GDM1 (cell line): ENCODE results near the gene ANTKMT.

Experiments
- DNase-seq: peaks from one replicate; lab custom pipeline; 2025; lab: John Stamatoyannopoulos, UW

ANTKMT gene

GRCh38 chr16:764848-765487, 44.0 kb downstream of the ANTKMT start:
- DNase-seq: no peak

DNA sequence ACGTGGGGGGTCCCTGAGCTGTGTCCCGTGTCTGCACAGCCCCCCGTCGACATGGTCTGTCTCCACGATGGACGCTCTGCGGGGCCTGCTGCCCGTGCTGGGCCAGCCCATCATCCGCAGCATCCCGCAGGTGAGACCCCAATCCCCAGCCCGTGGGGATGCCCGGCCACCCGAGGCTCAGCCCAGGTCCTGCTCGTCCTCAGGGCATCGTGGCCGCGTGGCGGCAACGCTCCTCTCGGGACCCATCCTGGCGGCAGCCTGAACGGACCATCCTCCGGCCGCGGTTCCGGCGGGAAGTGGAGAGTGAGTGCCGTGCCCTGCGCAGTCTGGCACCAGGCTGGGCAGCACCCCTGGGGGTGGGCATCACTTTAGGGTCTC, 44.5 kb downstream of the ANTKMT start:
- DNase-seq: no peak

GRCh38 chr16:766008-766819, 45.3 kb downstream of the ANTKMT start:
- no peak for DNase-seq

DNA sequence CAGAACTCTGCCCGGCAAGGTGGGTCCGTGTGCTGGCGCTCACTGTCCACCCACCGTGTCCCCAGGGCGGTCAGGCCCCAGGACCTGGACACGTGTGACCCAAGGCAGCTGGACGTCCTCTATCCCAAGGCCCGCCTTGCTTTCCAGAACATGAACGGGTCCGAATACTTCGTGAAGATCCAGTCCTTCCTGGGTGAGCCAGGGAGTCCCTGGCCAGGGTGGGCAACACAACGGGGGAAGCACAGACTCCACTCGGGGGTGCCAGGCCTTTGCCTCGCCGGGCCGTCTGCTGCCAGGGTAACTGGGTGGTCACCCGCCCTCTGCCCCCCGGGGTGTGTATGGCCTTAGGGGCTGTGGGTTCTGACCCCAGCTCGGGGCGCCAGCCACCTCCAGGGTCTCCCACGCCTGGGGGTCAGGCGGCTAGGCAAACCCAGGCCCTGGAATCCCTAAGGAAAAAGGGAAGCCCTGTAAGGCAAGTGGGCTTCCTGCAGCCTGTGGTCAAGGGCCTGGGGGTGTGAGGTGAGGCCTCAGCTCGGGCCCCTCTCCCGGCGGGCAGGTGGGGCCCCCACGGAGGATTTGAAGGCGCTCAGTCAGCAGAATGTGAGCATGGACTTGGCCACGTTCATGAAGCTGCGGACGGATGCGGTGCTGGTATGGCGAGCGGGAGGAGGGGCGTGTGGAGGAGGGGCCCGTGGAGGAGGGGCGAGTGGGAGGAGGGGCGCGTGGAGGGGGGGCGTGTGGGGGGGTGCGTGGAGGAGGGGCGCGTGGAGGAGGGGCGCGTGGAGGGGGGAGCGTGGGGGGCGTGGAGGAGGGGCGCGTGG, 46.1 kb downstream of the ANTKMT start:
- DNase-seq: no peak

- no peak for DNase-seq
Measured at GRCh38 chr16:767743-768235, 46.8 kb downstream of the ANTKMT start.

GRCh38 chr16:768428-768827, 47.5 kb downstream of the ANTKMT start:
- DNase-seq: no peak

- no peak for DNase-seq
Measured at GRCh38 chr16:769184-769784, 48.3 kb downstream of the ANTKMT start.

GRCh38 chr16:769934-770333, 49.0 kb downstream of the ANTKMT start:
- no peak for DNase-seq

DNA sequence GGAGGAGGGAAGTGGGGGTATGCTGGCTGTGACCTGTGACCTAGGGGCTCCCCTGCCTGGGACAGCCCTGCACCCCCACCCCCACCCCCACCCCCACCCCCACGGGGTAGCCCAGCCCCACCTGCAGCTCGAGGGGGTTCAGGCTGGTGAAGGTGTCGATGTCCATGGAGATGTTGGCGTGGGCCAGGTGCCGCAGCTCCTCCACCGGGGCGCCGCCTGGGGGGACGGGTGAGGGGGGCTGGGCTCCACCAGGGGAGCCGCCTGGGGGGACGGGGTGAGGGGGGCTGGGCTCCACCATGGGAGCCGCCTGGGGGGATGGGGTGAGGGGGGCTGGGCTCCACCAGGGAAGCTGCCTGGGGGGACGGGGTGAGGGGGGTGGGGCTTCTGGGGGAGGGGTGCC, 49.5 kb downstream of the ANTKMT start:
- no peak for DNase-seq
